Measurements from ENCODE around the gene IL17C. TPM values are rescaled to one million over a fixed set of nuclear protein-coding genes. Genes with fewer than 3 reads are reported as not detected.

The IL17C gene
- total RNA-seq, 1 donor from 2014 or later = not detected

DNA sequence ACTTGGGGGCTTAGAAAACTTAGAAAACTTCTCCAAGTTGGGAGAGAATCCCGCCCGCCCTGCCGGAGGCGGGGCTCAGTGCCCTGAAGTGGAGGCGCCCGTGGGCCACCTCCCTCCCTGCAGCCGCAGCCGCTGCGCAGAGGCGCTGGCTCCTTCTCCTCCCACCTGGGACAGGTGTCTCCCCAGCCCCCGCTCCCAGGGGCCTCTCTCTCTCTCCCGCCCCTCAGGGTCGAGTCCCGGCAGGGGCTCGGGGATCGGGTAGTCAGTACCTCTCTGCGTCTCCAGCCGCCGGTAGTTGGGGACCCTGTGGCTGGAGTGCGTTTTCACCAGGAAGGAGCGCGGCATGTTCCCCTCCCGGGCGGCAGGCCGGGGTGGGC lies 47.7 kb downstream of the IL17C start:
- Histone ChIP-seq H3K27ac (peak overlapping the region; percentile 78), H3K36me3 (no peaks in the 10 kb centered on the region), H3K9me3 (no peaks in the 10 kb centered on the region), H3K4me1 (peaks cover 55% of the 10 kb centered on the region), H3K27me3 (ENCODE audit: low read depth) (peaks cover 58% of the 10 kb centered on the region), H3K4me3 (peak overlapping the region; percentile 78)
- TF ChIP-seq, protein P1, sequence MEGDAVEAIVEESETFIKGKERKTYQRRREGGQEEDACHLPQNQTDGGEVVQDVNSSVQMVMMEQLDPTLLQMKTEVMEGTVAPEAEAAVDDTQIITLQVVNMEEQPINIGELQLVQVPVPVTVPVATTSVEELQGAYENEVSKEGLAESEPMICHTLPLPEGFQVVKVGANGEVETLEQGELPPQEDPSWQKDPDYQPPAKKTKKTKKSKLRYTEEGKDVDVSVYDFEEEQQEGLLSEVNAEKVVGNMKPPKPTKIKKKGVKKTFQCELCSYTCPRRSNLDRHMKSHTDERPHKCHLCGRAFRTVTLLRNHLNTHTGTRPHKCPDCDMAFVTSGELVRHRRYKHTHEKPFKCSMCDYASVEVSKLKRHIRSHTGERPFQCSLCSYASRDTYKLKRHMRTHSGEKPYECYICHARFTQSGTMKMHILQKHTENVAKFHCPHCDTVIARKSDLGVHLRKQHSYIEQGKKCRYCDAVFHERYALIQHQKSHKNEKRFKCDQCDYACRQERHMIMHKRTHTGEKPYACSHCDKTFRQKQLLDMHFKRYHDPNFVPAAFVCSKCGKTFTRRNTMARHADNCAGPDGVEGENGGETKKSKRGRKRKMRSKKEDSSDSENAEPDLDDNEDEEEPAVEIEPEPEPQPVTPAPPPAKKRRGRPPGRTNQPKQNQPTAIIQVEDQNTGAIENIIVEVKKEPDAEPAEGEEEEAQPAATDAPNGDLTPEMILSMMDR (IDR thresholded peaks at IDR 0.05) = no peak
- ATAC-seq = peak; percentile 77
- intact Hi-C loops (cut with DNase I) = no loop called here
- peak; percentile 74 for DNase-seq

DNA sequence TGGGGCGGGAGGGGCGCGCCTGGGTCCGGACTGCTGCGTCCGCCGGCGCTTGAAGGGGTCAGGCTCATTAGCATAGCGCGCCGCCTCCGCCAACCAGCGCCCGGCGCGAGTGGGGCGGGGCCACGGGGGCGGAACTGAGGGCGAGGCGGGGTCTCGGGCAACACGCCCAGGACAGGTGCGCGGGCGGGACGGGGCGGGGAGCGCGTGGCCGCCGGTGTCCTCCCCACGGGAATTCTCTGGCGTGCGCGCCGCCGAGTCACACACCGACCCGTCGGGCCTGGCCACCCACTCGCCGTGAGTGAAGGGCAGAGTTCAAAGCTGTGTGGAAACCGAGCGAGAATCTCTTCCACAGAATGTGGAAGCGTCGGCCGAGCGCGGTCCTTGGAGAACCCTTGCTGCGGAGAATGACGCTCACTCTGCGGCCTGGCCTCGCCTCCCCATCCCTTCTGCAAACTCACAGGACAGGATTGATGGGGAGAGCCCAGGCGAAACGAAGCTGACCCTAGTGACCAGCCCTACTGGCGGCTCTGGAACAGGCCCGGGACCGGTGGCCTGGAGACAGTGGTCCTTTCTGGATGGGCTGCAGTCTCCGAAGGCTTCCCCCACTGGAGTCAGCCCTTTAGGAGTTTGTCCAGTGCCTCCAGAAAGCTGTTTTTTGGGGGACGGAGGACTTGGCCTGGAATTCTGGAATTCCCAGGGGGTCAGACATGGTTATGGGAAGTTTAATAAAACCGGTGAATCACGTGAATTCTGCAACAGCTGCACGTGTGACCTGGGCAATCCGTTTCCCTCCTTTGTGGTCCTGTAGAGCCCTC lies 48.3 kb downstream of the IL17C start, which contains the start of gene SNAI3:
SNAI3 (minus strand) TSS at position 69 of the 815 bp plus-strand sequence. CDS start 101 bp downstream, outside the sequence.
- peak within 1 kb of the TSS; percentile 78 for H3K27ac ChIP-seq

DNA sequence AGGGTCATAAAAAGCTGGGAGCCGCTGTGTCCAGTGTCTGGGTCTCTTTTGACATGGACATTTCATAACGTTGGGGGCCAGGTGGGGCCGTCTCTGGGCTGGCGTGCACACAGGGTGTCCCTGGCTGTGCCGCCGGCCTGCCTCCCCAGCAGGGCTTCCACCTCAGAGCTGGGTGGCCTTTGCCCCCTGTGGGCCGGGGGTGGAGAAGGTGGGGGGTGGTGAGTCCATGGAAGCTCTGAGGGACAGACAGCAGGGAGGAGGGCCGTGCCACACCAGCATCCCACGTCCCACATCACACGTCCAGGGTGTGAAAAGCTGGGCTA lies 48.8 kb downstream of the IL17C start:
- Histone ChIP-seq H3K27ac (no peak overlapping the region), H3K36me3 (no peaks in the 10 kb centered on the region), H3K27me3 (ENCODE audit: low read depth) (peaks cover 58% of the 10 kb centered on the region), H3K9me3 (no peaks in the 10 kb centered on the region), H3K4me3 (no peak overlapping the region), H3K4me1 (peaks cover 55% of the 10 kb centered on the region)
- intact Hi-C loops (cut with DNase I) = no loop called here
- DNase-seq = peak; percentile 41
- TF ChIP-seq, protein P1 (IDR thresholded peaks at IDR 0.05) = no peak
- ATAC-seq = no peak

More for the DNA sequence above, 48.3 kb downstream of the IL17C start, which contains the start of gene SNAI3:
- ATAC-seq = peak; percentile 95 to 96
- Histone ChIP-seq H3K36me3 (no peaks in the 10 kb centered on the region), H3K9me3 (no peaks in the 10 kb centered on the region), H3K4me3 (peak within 1 kb of the TSS; percentile 78), H3K4me1 (peaks cover 55% of the 10 kb centered on the region), H3K27me3 (ENCODE audit: low read depth) (peaks cover 58% of the 10 kb centered on the region)
- intact Hi-C loops (cut with DNase I) = no loop called here
- TF ChIP-seq, protein P1 (IDR thresholded peaks at IDR 0.05) = no peak
- DNase-seq = peak; percentile 92

DNA sequence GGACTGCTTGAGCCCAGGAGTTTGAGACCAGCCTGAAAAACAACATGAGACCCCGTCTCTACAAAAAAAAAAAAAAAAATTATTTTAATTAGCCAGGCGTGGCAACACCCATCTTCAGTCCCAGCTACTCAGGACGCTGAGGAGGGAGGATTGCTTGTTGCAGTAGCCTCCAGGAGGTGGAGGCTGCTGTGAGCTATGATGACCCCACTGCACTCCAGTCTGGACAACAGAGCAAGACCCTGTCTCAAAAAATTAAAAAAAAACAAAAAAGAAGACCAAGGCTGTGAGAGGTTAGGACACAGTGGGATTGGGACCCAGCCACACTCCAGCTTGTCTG lies 49.3 kb downstream of the IL17C start:
- ATAC-seq (no peak), DNase-seq (no peak)
- H3K36me3 ChIP-seq = no peaks in the 10 kb centered on the region
- no peak overlapping the region for H3K27ac ChIP-seq
- H3K4me1 ChIP-seq = peaks cover 56% of the 10 kb centered on the region
- no peaks in the 10 kb centered on the region for H3K9me3 ChIP-seq
- no peak overlapping the region for H3K4me3 ChIP-seq
- intact Hi-C loops (cut with DNase I) = no loop called here
- TF ChIP-seq, protein P1 (IDR thresholded peaks at IDR 0.05) = no peak
- peaks cover 58% of the 10 kb centered on the region for H3K27me3 ChIP-seq (ENCODE audit: low read depth)

DNA sequence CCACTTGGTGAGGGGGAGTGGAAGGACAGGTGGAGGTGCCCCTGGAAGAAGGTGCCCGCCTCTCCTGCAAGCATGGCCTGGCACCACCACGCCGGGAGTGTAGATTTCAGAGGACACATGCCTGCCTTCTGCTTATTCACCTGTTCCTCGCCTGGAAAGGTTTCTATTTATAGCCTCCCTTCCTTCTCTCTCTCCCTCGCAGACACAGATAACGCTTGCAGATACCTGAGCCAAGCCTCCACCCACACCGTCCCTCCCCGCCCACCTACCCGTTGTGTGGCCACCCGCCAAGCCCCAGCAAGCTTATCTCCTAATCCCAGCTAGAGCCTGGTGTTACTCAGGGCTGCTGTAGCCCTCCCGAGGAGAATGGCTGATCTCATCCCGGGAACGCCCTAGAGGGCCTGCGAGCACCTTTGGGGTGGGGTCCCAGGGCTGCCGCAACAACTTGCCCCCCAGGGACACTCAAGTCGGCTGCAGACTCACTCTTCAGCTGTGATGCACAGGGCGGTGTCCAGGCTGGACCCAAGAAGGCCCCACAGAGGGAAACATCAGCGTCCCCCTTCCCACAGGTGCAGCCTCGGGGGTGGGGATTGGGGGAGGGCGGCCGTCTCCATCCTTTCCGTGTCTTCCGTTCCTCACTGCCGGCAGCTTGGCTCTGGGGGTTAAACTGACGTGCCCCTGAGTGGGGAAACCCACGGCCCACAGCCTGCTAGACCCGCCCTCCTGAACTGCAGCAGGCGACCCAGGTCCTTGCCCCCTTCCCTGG lies 49.8 kb downstream of the IL17C start:
- ATAC-seq (peak in 1 of 2 donors; percentile 14), DNase-seq (peak; percentile 44)
- TF ChIP-seq, protein P1 (IDR thresholded peaks at IDR 0.05) = no peak
- intact Hi-C loops (cut with DNase I) = no loop called here
- no peaks in the 10 kb centered on the region for H3K36me3 ChIP-seq
- H3K4me1 ChIP-seq = peaks cover 60% of the 10 kb centered on the region
- H3K4me3 ChIP-seq = no peak overlapping the region
- no peaks in the 10 kb centered on the region for H3K9me3 ChIP-seq
- no peak overlapping the region for H3K27ac ChIP-seq
- peaks cover 58% of the 10 kb centered on the region for H3K27me3 ChIP-seq (ENCODE audit: low read depth)

Other genes with a start within 250 kb of the IL17C start
- 5.6 TPM for gene ZFPM1, start 185.3 kb upstream of the IL17C start, total RNA-seq
- gene ZC3H18, start 68.2 kb upstream of the IL17C start, total RNA-seq = 49.2 TPM
- gene CYBA, start 12.5 kb downstream of the IL17C start, total RNA-seq = 371 TPM
- gene MVD, start 24.5 kb downstream of the IL17C start, total RNA-seq = 71.8 TPM
- 6.1 TPM for gene SNAI3, start 47.9 kb downstream of the IL17C start, total RNA-seq
- 61.9 TPM for gene RNF166, start 67.8 kb downstream of the IL17C start, total RNA-seq
- 14.5 TPM for gene CTU2, start 67.9 kb downstream of the IL17C start, total RNA-seq
- gene PIEZO1, start 146.6 kb downstream of the IL17C start, total RNA-seq = 164 TPM
- 3.5 TPM for gene CDT1, start 165.2 kb downstream of the IL17C start, total RNA-seq
- 87.8 TPM for gene APRT, start 173.4 kb downstream of the IL17C start, total RNA-seq
- 48.5 TPM for gene GALNS, start 218.4 kb downstream of the IL17C start, total RNA-seq
- 51.4 TPM for gene TRAPPC2L, start 218.6 kb downstream of the IL17C start, total RNA-seq
- gene PABPN1L, start 228.1 kb downstream of the IL17C start, total RNA-seq = not detected